H9 (cell line): ENCODE data around the gene MINDY4B. TPM values are rescaled to one million over a fixed set of nuclear protein-coding genes. Genes with fewer than 3 reads are reported as not detected.

Experiments used
- DNase-seq: peaks from one replicate; pipeline ENCODE4 v3.0.0-alpha.2; 2017
- H2AFZ ChIP-seq: one replicate; pipeline ENCODE4 v1.6.1; 2013; ENCODE audit warnings: mild to moderate bottlenecking, low read length, control low read depth, moderate library complexity
- H2AK5ac ChIP-seq: 2 replicates; pipeline ENCODE4 v1.6.1; 2013; ENCODE audit warnings: low read length, control low read depth, mixed read lengths; ENCODE audit not compliant: insufficient read length
- H2BK120ac ChIP-seq: one replicate; pipeline ENCODE4 v1.6.1; 2013; ENCODE audit warnings: low read depth, mild to moderate bottlenecking, low read length, control low read depth, inconsistent platforms; ENCODE audit not compliant: poor library complexity, severe bottlenecking
- H2BK12ac ChIP-seq: 2 replicates; pipeline ENCODE4 v1.6.1; 2013; ENCODE audit warnings: low read length, control low read depth, mixed read lengths, low read depth; ENCODE audit not compliant: insufficient read length
- H2BK15ac ChIP-seq: 2 replicates; pipeline ENCODE4 v1.6.1; 2013; ENCODE audit warnings: low read depth, low read length, control low read depth
- H2BK20ac ChIP-seq: one replicate; pipeline ENCODE4 v1.6.1; 2013; ENCODE audit warnings: low read depth, mild to moderate bottlenecking, low read length, control low read depth, inconsistent platforms; ENCODE audit not compliant: poor library complexity, severe bottlenecking
- H2BK5ac ChIP-seq: 2 replicates; pipeline ENCODE4 v1.6.1; 2013; ENCODE audit warnings: low read length, control low read depth, mixed read lengths; ENCODE audit not compliant: insufficient read length
- H3K14ac ChIP-seq: 2 replicates; pipeline ENCODE4 v1.6.1; 2013; ENCODE audit warnings: low read length, control low read depth; ENCODE audit not compliant: insufficient read depth
- H3K18ac ChIP-seq: 2 replicates; pipeline ENCODE4 v1.6.1; 2013; ENCODE audit warnings: low read depth, mild to moderate bottlenecking, mixed read lengths, low read length, control low read depth; ENCODE audit not compliant: insufficient read length
- H3K23ac ChIP-seq: 2 replicates; pipeline ENCODE4 v1.6.1; 2013; ENCODE audit warnings: low read length, control low read depth, mixed read lengths, low read depth; ENCODE audit not compliant: insufficient read length
- H3K23me2 ChIP-seq: 2 replicates; pipeline ENCODE4 v1.6.1; 2013; ENCODE audit warnings: low read depth, mild to moderate bottlenecking, mixed read lengths, low read length, control low read depth; ENCODE audit not compliant: insufficient read length, poor library complexity, severe bottlenecking
- H3K27ac ChIP-seq: 2 replicates; pipeline ENCODE4 v1.5.1; 2013; ENCODE audit warnings: low read length, control low read depth, mixed read lengths, low read depth; ENCODE audit not compliant: insufficient read length
- H3K27me3 ChIP-seq: 2 replicates; pipeline ENCODE4 v1.6.1; 2013; ENCODE audit warnings: low read length, control low read depth, inconsistent platforms; ENCODE audit not compliant: insufficient read depth
- H3K4ac ChIP-seq: 2 replicates; pipeline ENCODE4 v1.6.1; 2013; ENCODE audit warnings: low read depth, mild to moderate bottlenecking, control low read depth, inconsistent platforms, low read length, moderate library complexity
- H3K4me1 ChIP-seq: 2 replicates; pipeline ENCODE4 v1.6.1; 2013; ENCODE audit warnings: low read length, control low read depth, inconsistent platforms; ENCODE audit not compliant: insufficient read depth
- H3K4me2 ChIP-seq: 2 replicates; pipeline ENCODE4 v1.6.1; 2013; ENCODE audit warnings: low read length, control low read depth, mixed read lengths; ENCODE audit not compliant: insufficient read length, insufficient read depth
- H3K56ac ChIP-seq: 2 replicates; pipeline ENCODE4 v1.6.1; 2013; ENCODE audit warnings: low read depth, mild to moderate bottlenecking, mixed read lengths, low read length, control low read depth; ENCODE audit not compliant: insufficient read length
- H3K79me1 ChIP-seq: 2 replicates; pipeline ENCODE4 v1.6.1; 2013; ENCODE audit warnings: low read depth, mild to moderate bottlenecking, moderate library complexity, low read length, control low read depth, inconsistent platforms; ENCODE audit not compliant: insufficient read depth, poor library complexity, severe bottlenecking
- H3K79me2 ChIP-seq: 2 replicates; pipeline ENCODE4 v1.6.1; 2013; ENCODE audit warnings: low read length, control low read depth, inconsistent platforms; ENCODE audit not compliant: insufficient read depth
- H3K9ac ChIP-seq: 2 replicates; pipeline ENCODE4 v1.6.1; 2013; ENCODE audit warnings: low read length, control low read depth, mixed read lengths; ENCODE audit not compliant: insufficient read length; ENCODE audit errors: extremely low read depth
- H3K9me3 ChIP-seq: one replicate; pipeline ENCODE4 v1.6.1; 2013; ENCODE audit warnings: low read depth, low read length, inconsistent platforms; ENCODE audit not compliant: control insufficient read depth
- H3T11ph ChIP-seq: one replicate; pipeline ENCODE4 v1.6.1; 2013; ENCODE audit warnings: mild to moderate bottlenecking, low read length, control low read depth, inconsistent platforms
- H4K20me1 ChIP-seq: one replicate; pipeline ENCODE4 v1.6.1; 2013; ENCODE audit not compliant: control insufficient read depth, insufficient read length, insufficient read depth
- H4K5ac ChIP-seq: 2 replicates; pipeline ENCODE4 v1.6.1; 2013; ENCODE audit warnings: low read depth, mild to moderate bottlenecking, mixed read lengths, low read length, control low read depth; ENCODE audit not compliant: insufficient read length
- H4K8ac ChIP-seq: replicated peaks from 2 replicates; pipeline ENCODE4 v1.6.1; 2013; ENCODE audit warnings: low read length, control low read depth, mixed read lengths, low read depth; ENCODE audit not compliant: insufficient read length
- H4K91ac ChIP-seq: 2 replicates; pipeline ENCODE4 v1.6.1; 2013; ENCODE audit warnings: low read depth, mild to moderate bottlenecking, moderate library complexity, mixed read lengths, low read length, control low read depth; ENCODE audit not compliant: insufficient read length
- H3K27ac Mint-ChIP-seq, 3 experiments: 2 replicates in 2 of 3; 3 replicates in 1 of 3; pipeline ENCODE4 v1.8.0; 2020 to 2021; ENCODE audit warnings: mixed read lengths in 3 of 3, mild to moderate bottlenecking in 1 of 3, moderate library complexity in 1 of 3
- H3K27me3 Mint-ChIP-seq: 2 replicates; pipeline ENCODE4 v1.8.0; 2021; ENCODE audit warnings: low read depth, mild to moderate bottlenecking, moderate library complexity, mixed read lengths
- H3K36me3 Mint-ChIP-seq, 3 experiments: 2 replicates in 2 of 3; 3 replicates in 1 of 3; pipeline ENCODE4 v1.8.0; 2020 to 2021; ENCODE audit warnings: low read depth in 3 of 3, mixed read lengths in 3 of 3; ENCODE audit not compliant: insufficient read depth in 1 of 3
- H3K4me1 Mint-ChIP-seq, 2 experiments: 2 replicates each; pipeline ENCODE4 v1.8.0; 2020; ENCODE audit warnings: mixed read lengths in 2 of 2
- H3K4me3 Mint-ChIP-seq, 2 experiments: 2 replicates in 1 of 2; 3 replicates in 1 of 2; pipeline ENCODE4 v1.8.0; 2020 to 2021; ENCODE audit warnings: mild to moderate bottlenecking in 2 of 2, mixed read lengths in 2 of 2, moderate library complexity in 1 of 2
- H3K9me3 Mint-ChIP-seq, 2 experiments: 2 replicates in 1 of 2; 3 replicates in 1 of 2; pipeline ENCODE4 v1.8.0; 2020; ENCODE audit warnings: mild to moderate bottlenecking in 2 of 2, mixed read lengths in 2 of 2, moderate library complexity in 1 of 2
- CTCF ChIP-seq: fragments of 200-600 bp; sonication (generic); conservative IDR thresholded peaks from 3 replicates; pipeline ENCODE4 v1.8.0; 2021; ENCODE audit warnings: antibody characterized with exemption, mild to moderate bottlenecking
- WGBS: extraction: QIAGEN DNeasy Blood & Tissue Kit; methylation state at CpG from one replicate; pipeline ENCODE4 v1.1.7; 2013; ENCODE audit warnings: missing lambda C conversion rate, low lambda C conversion rate, mixed read lengths; ENCODE audit not compliant: insufficient read length; ENCODE audit errors: extremely low coverage; 5-methylcytosine and 5-hydroxymethylcytosine counted together
- total RNA-seq: library from RNA; stranded (reverse); gene quantifications from 2 replicates; pipeline ENCODE4 v1.2.1, GENCODE V29; 2021

MINDY4B gene
- total RNA-seq, 1 experiment from 2014 or later: not detected

GRCh38 chr3:150936693-150937092 lies 31.5 kb upstream of the MINDY4B start:
- no peaks in the 10 kb centered on the region for H3K36me3 Mint-ChIP-seq

More at GRCh38 chr3:150936693-150937092, 31.5 kb upstream of the MINDY4B start:
- TF ChIP-seq CTCF: no peak
- WGBS: no CpG with 5 or more reads among the region's 2 CpGs
- no peaks in the 10 kb centered on the region for H3K9me3 Mint-ChIP-seq
- H3K9me3 ChIP-seq: no peaks in the 10 kb centered on the region
- DNase-seq: no peak
- no peak overlapping the region for H3K18ac ChIP-seq
- H3K27ac ChIP-seq: no peak overlapping the region
- H3K79me2 ChIP-seq: no peaks in the 10 kb centered on the region
- H2BK120ac ChIP-seq: no peak overlapping the region
- no peak overlapping the region for H4K8ac ChIP-seq
- H2BK15ac ChIP-seq: no peak overlapping the region
- H3K79me1 ChIP-seq: no peaks in the 10 kb centered on the region
- H2AFZ ChIP-seq: no peak overlapping the region
- no peak overlapping the region for H3T11ph ChIP-seq
- H2BK5ac ChIP-seq: no peak overlapping the region
- H3K56ac ChIP-seq: no peak overlapping the region
- H2AK5ac ChIP-seq: no peak overlapping the region
- H2BK20ac ChIP-seq: no peak overlapping the region
- no peaks in the 10 kb centered on the region for H3K23me2 ChIP-seq
- no peak overlapping the region for H3K14ac ChIP-seq
- H3K4me3 Mint-ChIP-seq: no peak overlapping the region
- no peak overlapping the region for H3K23ac ChIP-seq
- H3K27me3 Mint-ChIP-seq: no peaks in the 10 kb centered on the region
- no peak overlapping the region for H2BK12ac ChIP-seq
- H4K91ac ChIP-seq: no peak overlapping the region
- no peak overlapping the region for H3K4me2 ChIP-seq
- no peak overlapping the region for H3K9ac ChIP-seq
- H3K27me3 ChIP-seq: no peaks in the 10 kb centered on the region
- no peaks in the 10 kb centered on the region for H4K20me1 ChIP-seq
- no peaks in the 10 kb centered on the region for H3K4me1 Mint-ChIP-seq
- no peak overlapping the region for H3K4ac ChIP-seq
- no peak overlapping the region for H3K27ac Mint-ChIP-seq
- H3K4me1 ChIP-seq: no peaks in the 10 kb centered on the region
- H4K5ac ChIP-seq: no peak overlapping the region
